ENCODE measurements around the gene PTPN14. TPM values are rescaled to one million over a fixed set of nuclear protein-coding genes. Genes with fewer than 3 reads are reported as not detected.

The PTPN14 gene
- total and polyA plus RNA-seq, 2 of the 8 experiments (the other 6 are each of a cell fraction or from before 2014, with no cell fraction given) = 14.4 to 93.6 TPM

- no peaks in the 10 kb centered on the region for H3K9me3 ChIP-seq (ENCODE audit: insufficient read depth in 2 of 2, low read depth in 1 of 2, low read length in 1 of 2)
- H2BK120ac ChIP-seq (replicated peaks; ENCODE audit: low read depth, low read length) = peak overlapping the region; percentile 30
- H3K18ac ChIP-seq (ENCODE audit: extremely low read depth, low read length) = no peak overlapping the region; the same call in 1 of the 2 replicates
- 35% methylated on average over 3 of the region's 3 CpGs; no CpG with 5 or more reads in 1 of the 2 experiments for WGBS, 2 experiments (ENCODE audit: extremely low coverage in 1 of 2, insufficient coverage in 1 of 2, insufficient read length in 1 of 2, insufficient replicate concordance in 2 of 2, low coverage in 1 of 2, low lambda C conversion rate in 2 of 2, missing lambda C conversion rate in 1 of 2)
- no peaks in the 10 kb centered on the region for H3K36me3 ChIP-seq (ENCODE audit: control insufficient read depth in 2 of 4, insufficient read depth in 4 of 4, low read length in 3 of 4)
- H3K23ac ChIP-seq (ENCODE audit: insufficient read length) = no peak overlapping the region
- H3K9ac ChIP-seq (replicated peaks in 1 of 4; ENCODE audit: extremely low read depth in 1 of 4, low read depth in 3 of 4, low read length in 3 of 4) = peak overlapping the region in 1 of 4 experiments; percentile 8; a peak in 1 of 7 replicates
- no peak overlapping the region for H3K4ac ChIP-seq (replicated peaks; ENCODE audit: insufficient read length, low read depth, low read length)
- H3K79me2 ChIP-seq (ENCODE audit: control insufficient read depth in 1 of 2, insufficient read depth in 2 of 2, low read length in 2 of 2) = peaks cover 0 to 42% of the 10 kb centered on the region in 2 experiments; a peak in 2 of 4 replicates
- 0 out of 2 replicates have a peak overlapping the region, but pooled peaks have one; percentile 1 for H2BK20ac ChIP-seq (ENCODE audit: low read length)
- H3K23me2 ChIP-seq (ENCODE audit: low read depth, low read length) = no peaks in the 10 kb centered on the region
- no peak overlapping the region for H3K27ac ChIP-seq (ENCODE audit: low read depth, low read length)
- FAIRE-seq (no peak), DNase-seq (ENCODE audit: low read depth in 1 of 2, low spot score in 2 of 2) (no peak)
- H2BK12ac ChIP-seq (ENCODE audit: low read depth, low read length) = no peak overlapping the region; the same call in 1 of the 2 replicates
- peak overlapping the region; percentile 29 for H4K91ac ChIP-seq (replicated peaks; ENCODE audit: insufficient read length, low read length)
- H3K79me1 ChIP-seq (ENCODE audit: low read depth, low read length) = peaks cover 4% of the 10 kb centered on the region; the same call in 1 of the 2 replicates
- peaks cover 2 to 14% (median 6%) of the 10 kb centered on the region in 4 experiments; a peak in 4 of 7 replicates for H3K4me1 ChIP-seq (replicated peaks in 1 of 4; ENCODE audit: control insufficient read depth in 3 of 4, insufficient read depth in 4 of 4, low read length in 3 of 4)
- no peak overlapping the region for H3K4me3 ChIP-seq (ENCODE audit: extremely low read depth in 1 of 4, insufficient read depth in 2 of 4, low read depth in 3 of 4, low read length in 4 of 4)
- ChIA-PET POLR2A (ENCODE audit: partially characterized antibody) (interaction anchor here (0.9 to 1.8 kb wide), 6 partner anchors 10 to 133 kb away, joined by 3 to 4 read pairs (median 3); no protein-coding TSS in a partner anchor), CTCF (ENCODE audit: partially characterized antibody) (interaction anchor here (0.7 to 2.0 kb wide), 3 partner anchors 15 to 165 kb away, joined by 3 to 4 read pairs (median 3); no protein-coding TSS in a partner anchor)
- H3K27me3 ChIP-seq (replicated peaks in 1 of 4; ENCODE audit: control insufficient read depth in 3 of 4, extremely low read depth in 1 of 4, insufficient read depth in 3 of 4, low read length in 3 of 4) = no peaks in the 10 kb centered on the region
- H2AK5ac ChIP-seq (ENCODE audit: low read depth, low read length) = peak overlapping the region; percentile 76; the same call in 1 of the 2 replicates
- H4K5ac ChIP-seq (ENCODE audit: insufficient read length, low read depth, low read length) = no peak overlapping the region
- no peak overlapping the region; the same call in 1 of the 2 replicates for H2BK5ac ChIP-seq (ENCODE audit: low read depth, low read length)
- H2AFZ ChIP-seq (ENCODE audit: low read length) = no peak overlapping the region
- H3K56ac ChIP-seq (replicated peaks; ENCODE audit: insufficient read length, low read depth, low read length) = no peak overlapping the region
- no peak overlapping the region for H2BK15ac ChIP-seq (ENCODE audit: low read length)
- no peak overlapping the region for H4K8ac ChIP-seq (ENCODE audit: extremely low read depth, insufficient read depth, low read length)
- H3K14ac ChIP-seq (ENCODE audit: insufficient read length) = no peak overlapping the region
- H3K4me2 ChIP-seq (ENCODE audit: insufficient read depth in 1 of 2, low read depth in 2 of 2, low read length in 2 of 2) = peak overlapping the region in 1 of 2 experiments; percentile 24; a peak in 1 of 4 replicates
- no peaks in the 10 kb centered on the region for H4K20me1 ChIP-seq (replicated peaks in 1 of 2; ENCODE audit: control insufficient read depth in 1 of 2, insufficient read depth in 2 of 2, low read length in 2 of 2)
- no peak for TF ChIP-seq CBX5 (IDR thresholded peaks at IDR 0.05; ENCODE audit: low read depth, low read length)
- TF ChIP-seq SP4 (IDR thresholded peaks at IDR 0.05; ENCODE audit: low read length) = no peak
- TF ChIP-seq HDAC2 (IDR thresholded peaks at IDR 0.05; ENCODE audit: borderline replicate concordance in 1 of 2, low read depth in 2 of 2, low read length in 2 of 2) = no peak
- TF ChIP-seq KDM4A (IDR thresholded peaks at IDR 0.05; ENCODE audit: low read depth, low read length, severe bottlenecking) = no peak
- no peak for TF ChIP-seq RBBP5 (IDR thresholded peaks at IDR 0.05; ENCODE audit: borderline replicate concordance, low read depth, low read length)
- peak; percentile 77; the same call in 1 of the 2 replicates for TF ChIP-seq TCF12 (IDR thresholded peaks at IDR 0.05; ENCODE audit: low read depth, low read length)
- peak; percentile 72; the same call in 1 of the 2 replicates for TF ChIP-seq SP1 (IDR thresholded peaks at IDR 0.05; ENCODE audit: low read depth, low read length)
- TF ChIP-seq BACH1 (IDR thresholded peaks at IDR 0.05; ENCODE audit: low read length) = no peak
- no peak for TF ChIP-seq SUZ12 (IDR thresholded peaks at IDR 0.05; ENCODE audit: low read length)
- no peak for TF ChIP-seq RAD21 (IDR thresholded peaks at IDR 0.05 in 1 of 2, conservative IDR thresholded peaks at IDR 0.05 in 1 of 2; ENCODE audit: low read depth in 2 of 2, low read length in 2 of 2)
- TF ChIP-seq MAFK (IDR thresholded peaks at IDR 0.05; ENCODE audit: low read depth, low read length) = no peak
- TF ChIP-seq TEAD4 (IDR thresholded peaks at IDR 0.05; ENCODE audit: low read depth, low read length) = peak; percentile 88
- TF ChIP-seq ASH2L (IDR thresholded peaks at IDR 0.05; ENCODE audit: low read length) = no peak
Observed at GRCh38 chr1:214419650-214420049, 131.8 kb downstream of the PTPN14 start.
